Stimulated activated CD4-positive, alpha-beta T cell treated with anti-CD3 and anti-CD28 coated beads, Interleukin-2, amount 100 ng/mL, for 4 hours (primary cell): ENCODE results near the gene BBS1.

ENCODE experiments used
- DNase-seq: peaks from one replicate; pipeline ENCODE4 v3.0.0-alpha.2; 2020; ENCODE audit warnings: low read depth

The BBS1 gene

GRCh38 chr11:66477263-66478201 lies 32.9 kb upstream of the BBS1 start:
- no peak for DNase-seq

GRCh38 chr11:66478729-66479393 lies 31.6 kb upstream of the BBS1 start:
- no peak for DNase-seq

GRCh38 chr11:66479394-66480116 lies 30.9 kb upstream of the BBS1 start:
- no peak for DNase-seq

- DNase-seq, result peak; percentile 90
Measured at GRCh38 chr11:66480117-66480938, 30.1 kb upstream of the BBS1 start, which contains the start of gene DPP3. Gene DPP3, plus strand, starts transcription at chr11:66480434. Its CDS starts 1,767 bp downstream, at chr11:66482201.

- no peak for DNase-seq
Measured at GRCh38 chr11:66484806-66485380, 25.5 kb upstream of the BBS1 start.

GRCh38 chr11:66488957-66489356 lies 21.5 kb upstream of the BBS1 start:
- no peak for DNase-seq

- no peak for DNase-seq
Measured at GRCh38 chr11:66489636-66490035, 20.8 kb upstream of the BBS1 start.

GRCh38 chr11:66491315-66491935 lies 19.0 kb upstream of the BBS1 start:
- no peak for DNase-seq

- DNase-seq, result no peak
Measured at GRCh38 chr11:66492161-66492865, 18.1 kb upstream of the BBS1 start.

- DNase-seq, result no peak
Measured at GRCh38 chr11:66493130-66493529, 17.3 kb upstream of the BBS1 start.

GRCh38 chr11:66494458-66494857 lies 16.0 kb upstream of the BBS1 start:
- no peak for DNase-seq

GRCh38 chr11:66494935-66495334 lies 15.5 kb upstream of the BBS1 start:
- no peak for DNase-seq

GRCh38 chr11:66495401-66495854 lies 15.0 kb upstream of the BBS1 start:
- DNase-seq, result no peak

GRCh38 chr11:66497206-66497605 lies 13.2 kb upstream of the BBS1 start:
- no peak for DNase-seq

- no peak for DNase-seq
Measured at GRCh38 chr11:66498506-66498905, 11.9 kb upstream of the BBS1 start.

GRCh38 chr11:66505276-66505816 lies 5.1 kb upstream of the BBS1 start:
- no peak for DNase-seq

- no peak for DNase-seq
Measured at GRCh38 chr11:66509131-66509561, 1.3 kb upstream of the BBS1 start.

- DNase-seq, result no peak
Measured at GRCh38 chr11:66510990-66511339, 530 bp downstream of the BBS1 start.

GRCh38 chr11:66523611-66524010 lies 13.2 kb downstream of the BBS1 start:
- DNase-seq, result no peak
